Measurements from ENCODE around the gene MAFB.

The MAFB gene

DNA sequence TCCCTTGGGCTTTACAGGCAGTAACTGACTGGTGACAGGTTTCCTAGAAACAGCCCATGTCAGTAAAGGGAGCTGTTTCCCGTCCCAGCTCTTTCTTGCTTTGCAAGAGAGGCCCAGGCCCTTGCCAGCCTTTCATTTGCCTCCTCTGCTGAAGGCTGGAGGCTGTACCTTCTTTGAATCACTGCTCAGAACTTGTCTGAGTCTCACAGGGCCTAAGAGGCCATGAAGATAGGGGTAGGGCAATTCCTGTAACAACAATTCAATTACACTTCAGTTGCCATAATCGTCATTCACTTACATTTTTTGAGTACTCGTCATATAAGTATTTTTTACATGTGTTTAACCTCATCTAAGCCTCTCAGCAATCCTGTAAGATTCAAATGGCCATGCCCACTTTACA, 25.9 kb upstream of the MAFB start:
- TF ChIP-seq, protein P1, sequence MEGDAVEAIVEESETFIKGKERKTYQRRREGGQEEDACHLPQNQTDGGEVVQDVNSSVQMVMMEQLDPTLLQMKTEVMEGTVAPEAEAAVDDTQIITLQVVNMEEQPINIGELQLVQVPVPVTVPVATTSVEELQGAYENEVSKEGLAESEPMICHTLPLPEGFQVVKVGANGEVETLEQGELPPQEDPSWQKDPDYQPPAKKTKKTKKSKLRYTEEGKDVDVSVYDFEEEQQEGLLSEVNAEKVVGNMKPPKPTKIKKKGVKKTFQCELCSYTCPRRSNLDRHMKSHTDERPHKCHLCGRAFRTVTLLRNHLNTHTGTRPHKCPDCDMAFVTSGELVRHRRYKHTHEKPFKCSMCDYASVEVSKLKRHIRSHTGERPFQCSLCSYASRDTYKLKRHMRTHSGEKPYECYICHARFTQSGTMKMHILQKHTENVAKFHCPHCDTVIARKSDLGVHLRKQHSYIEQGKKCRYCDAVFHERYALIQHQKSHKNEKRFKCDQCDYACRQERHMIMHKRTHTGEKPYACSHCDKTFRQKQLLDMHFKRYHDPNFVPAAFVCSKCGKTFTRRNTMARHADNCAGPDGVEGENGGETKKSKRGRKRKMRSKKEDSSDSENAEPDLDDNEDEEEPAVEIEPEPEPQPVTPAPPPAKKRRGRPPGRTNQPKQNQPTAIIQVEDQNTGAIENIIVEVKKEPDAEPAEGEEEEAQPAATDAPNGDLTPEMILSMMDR (conservative IDR thresholded peaks at IDR 0.05; ENCODE audit: control insufficient read depth, insufficient read depth, low read depth, low read length), result no peak
- DNase-seq (ENCODE audit: low read depth), result no peak
- no peak overlapping the region for H3K4me3 ChIP-seq (ENCODE audit: control insufficient read depth, low read depth, low read length)

DNA sequence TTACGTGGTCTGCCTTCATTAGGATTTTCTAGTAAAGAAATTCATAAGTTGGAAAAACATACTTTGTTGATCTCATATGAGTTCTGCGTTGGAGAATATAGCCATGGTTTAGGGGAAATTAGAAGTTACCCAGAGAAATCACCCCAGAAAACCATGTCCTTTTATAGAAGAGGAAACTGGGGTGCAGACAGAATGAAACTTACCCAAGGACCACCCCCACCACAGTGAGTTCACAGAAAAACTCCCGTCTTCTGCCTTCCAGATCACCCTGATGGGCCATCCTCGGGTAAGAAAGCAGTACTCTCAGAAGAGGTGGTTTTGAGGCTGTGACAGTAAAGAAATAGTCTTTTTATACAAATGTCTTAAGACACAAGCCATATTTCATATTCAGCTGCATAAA, 25.1 kb upstream of the MAFB start:
- no peak for DNase-seq (ENCODE audit: low read depth)
- H3K4me3 ChIP-seq (ENCODE audit: control insufficient read depth, low read depth, low read length), result no peak overlapping the region
- TF ChIP-seq, protein P1 (conservative IDR thresholded peaks at IDR 0.05; ENCODE audit: control insufficient read depth, insufficient read depth, low read depth, low read length), result no peak

DNA sequence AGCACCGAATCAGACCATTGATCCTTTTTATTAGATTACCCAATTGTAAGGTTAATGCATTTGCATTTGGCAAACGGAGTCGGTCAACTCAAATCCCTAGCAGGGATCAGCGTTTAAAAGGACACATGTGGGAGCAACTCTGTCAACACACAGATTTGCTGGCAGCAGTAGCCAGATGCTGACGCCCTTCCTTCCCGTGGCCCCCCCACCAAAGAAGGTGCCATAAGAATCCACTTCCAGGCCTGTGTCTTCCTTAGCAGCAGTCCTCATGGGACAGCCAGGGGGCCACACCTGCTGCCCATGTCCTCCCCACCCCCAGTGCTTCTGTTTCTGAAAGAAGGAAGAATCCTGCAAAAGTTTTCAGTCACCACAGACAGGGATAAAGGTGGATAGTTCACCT, 24.5 kb upstream of the MAFB start:
- TF ChIP-seq, protein P1 (conservative IDR thresholded peaks at IDR 0.05; ENCODE audit: control insufficient read depth, insufficient read depth, low read depth, low read length), result no peak
- no peak overlapping the region for H3K4me3 ChIP-seq (ENCODE audit: control insufficient read depth, low read depth, low read length)
- no peak for DNase-seq (ENCODE audit: low read depth)

DNA sequence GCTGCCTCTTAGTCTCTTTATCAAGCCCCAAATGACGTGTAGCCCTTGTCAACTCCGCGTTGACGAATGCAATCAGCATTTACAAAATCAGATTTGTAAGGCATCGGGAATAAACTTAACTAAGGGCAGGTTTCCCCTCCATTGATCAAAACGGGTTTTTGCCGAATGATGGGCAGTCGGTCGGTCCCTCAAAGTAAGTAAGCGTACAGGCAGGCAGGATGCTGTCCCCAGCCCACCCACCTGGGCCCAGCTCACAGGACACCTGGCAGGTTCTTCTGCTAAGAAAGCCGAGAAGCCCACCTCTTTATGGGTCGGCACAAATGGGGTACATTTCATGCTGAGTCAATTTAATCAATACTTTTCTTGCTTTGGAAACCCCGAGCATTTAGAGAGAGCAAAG, 22.0 kb upstream of the MAFB start:
- DNase-seq (ENCODE audit: low read depth), result no peak
- TF ChIP-seq, protein P1 (conservative IDR thresholded peaks at IDR 0.05; ENCODE audit: control insufficient read depth, insufficient read depth, low read depth, low read length), result no peak
- H3K4me3 ChIP-seq (ENCODE audit: control insufficient read depth, low read depth, low read length), result no peak overlapping the region

DNA sequence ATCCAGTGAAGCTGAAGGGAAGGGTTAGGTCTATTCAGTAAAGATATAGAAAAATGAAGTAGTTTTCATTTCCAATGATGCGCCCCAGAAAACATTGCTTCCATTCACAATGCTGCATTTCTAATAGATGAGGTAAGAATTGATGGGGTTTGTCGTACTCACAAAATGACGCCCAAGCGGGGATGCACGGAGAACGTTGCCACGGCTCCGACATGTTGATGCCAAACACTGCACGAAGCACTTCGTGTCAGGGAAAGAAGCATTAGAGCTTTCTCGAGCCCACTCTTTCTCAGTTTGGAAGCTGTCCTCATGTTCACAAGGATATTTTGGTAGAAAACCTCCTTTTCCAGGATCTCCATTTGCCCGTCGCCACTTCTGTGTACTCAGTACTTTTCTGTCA, 21.6 kb upstream of the MAFB start:
- no peak overlapping the region for H3K4me3 ChIP-seq (ENCODE audit: control insufficient read depth, low read depth, low read length)
- no peak for DNase-seq (ENCODE audit: low read depth)
- TF ChIP-seq, protein P1 (conservative IDR thresholded peaks at IDR 0.05; ENCODE audit: control insufficient read depth, insufficient read depth, low read depth, low read length), result no peak

DNA sequence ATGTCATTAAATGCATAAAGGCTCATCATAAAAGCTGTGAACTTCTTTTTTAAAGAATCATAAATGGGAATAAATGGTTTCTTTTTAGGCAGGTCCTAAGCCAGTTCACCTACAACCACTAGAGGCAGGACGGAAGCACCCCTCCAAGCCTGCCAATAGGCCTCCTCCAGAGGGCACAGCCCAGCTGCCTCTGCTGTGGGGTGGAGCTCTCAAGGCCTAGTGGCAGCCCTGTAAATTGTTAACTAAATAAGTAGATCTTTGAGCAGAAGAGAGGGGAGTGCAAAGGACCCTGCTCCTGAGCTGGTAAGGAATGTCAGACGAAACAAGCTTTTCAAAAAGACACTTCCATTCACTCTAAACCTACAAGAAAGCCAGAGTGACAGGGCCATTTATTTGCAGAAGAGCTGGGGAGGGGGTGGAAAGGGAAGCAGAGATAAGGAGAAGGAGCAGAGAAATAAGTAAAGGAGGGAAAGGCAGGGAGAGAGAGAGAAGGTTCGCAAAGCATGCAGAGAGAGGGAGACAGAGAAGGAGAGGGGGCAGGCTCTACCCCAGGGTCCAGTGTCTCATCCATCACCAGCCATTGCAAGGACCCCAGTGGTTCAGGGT, 18.0 kb upstream of the MAFB start:
- DNase-seq (ENCODE audit: low read depth), result no peak
- TF ChIP-seq, protein P1 (conservative IDR thresholded peaks at IDR 0.05; ENCODE audit: control insufficient read depth, insufficient read depth, low read depth, low read length), result no peak
- no peak overlapping the region for H3K4me3 ChIP-seq (ENCODE audit: control insufficient read depth, low read depth, low read length)

DNA sequence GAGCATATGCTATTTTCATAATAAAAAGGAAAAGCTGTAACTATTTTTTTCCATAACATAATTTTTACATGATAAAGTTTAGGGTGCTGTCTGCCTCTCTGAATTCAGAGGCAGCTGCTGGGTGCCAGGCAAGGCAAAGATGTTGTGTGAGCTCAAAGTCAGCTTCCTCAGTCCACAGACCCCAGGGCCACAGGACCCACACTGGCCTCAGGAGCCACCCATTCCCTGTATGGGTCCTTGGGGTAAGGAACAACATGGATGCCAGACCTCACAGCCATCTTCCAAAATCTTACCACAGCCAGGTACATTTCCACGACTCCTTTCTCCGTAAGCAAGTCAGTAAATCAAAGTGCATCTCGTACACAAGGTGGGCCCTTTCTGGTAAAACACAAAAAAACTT, 16.4 kb upstream of the MAFB start:
- DNase-seq (ENCODE audit: low read depth), result no peak
- TF ChIP-seq, protein P1 (conservative IDR thresholded peaks at IDR 0.05; ENCODE audit: control insufficient read depth, insufficient read depth, low read depth, low read length), result no peak
- H3K4me3 ChIP-seq (ENCODE audit: control insufficient read depth, low read depth, low read length), result no peak overlapping the region
